ENCODE results near the gene ATP11A. TPM values are rescaled to one million over a fixed set of nuclear protein-coding genes. Genes with fewer than 3 reads are reported as not detected.

The ATP11A gene
- total RNA-seq, 1 experiment from 2014 or later = 65.3 TPM

- H3K9me3 ChIP-seq (ENCODE audit: control insufficient read depth, low read depth, low read length) = no peaks in the 10 kb centered on the region
- no peak overlapping the region for H4K91ac ChIP-seq (ENCODE audit: insufficient read length, low read depth, low read length)
- Mint-ChIP-seq H3K27ac (peak overlapping the region in 1 of 3 experiments; percentile 24; a peak in 1 of 7 replicates), H3K9me3 (peaks cover 0 to 6% of the 10 kb centered on the region in 2 experiments; a peak in 1 of 5 replicates), H3K4me3 (no peak overlapping the region), H3K4me1 (peaks cover 0 to 9% of the 10 kb centered on the region in 2 experiments; a peak in 2 of 4 replicates), H3K27me3 (ENCODE audit: low read depth) (no peaks in the 10 kb centered on the region; the same call in 1 of the 2 replicates), H3K36me3 (ENCODE audit: insufficient read depth in 1 of 3, low read depth in 3 of 3) (peaks cover 32 to 85% (median 70%) of the 10 kb centered on the region in 3 experiments; a peak in 6 of 7 replicates)
- H2BK120ac ChIP-seq (ENCODE audit: low read depth, low read length, poor library complexity, severe bottlenecking) = no peak overlapping the region
- TF ChIP-seq CTCF (conservative IDR thresholded peaks at IDR 0.05) = no peak
- no peak overlapping the region for H2BK15ac ChIP-seq (ENCODE audit: low read depth, low read length)
- no peak overlapping the region for H2BK5ac ChIP-seq (ENCODE audit: insufficient read length, low read length)
- no CpG with 5 or more reads among the region's 15 CpGs for WGBS (ENCODE audit: extremely low coverage, insufficient read length, low lambda C conversion rate)
- no peak for DNase-seq
- no peak overlapping the region for H2AK5ac ChIP-seq (ENCODE audit: insufficient read length, low read length)
- no peak overlapping the region for H3K27ac ChIP-seq (ENCODE audit: insufficient read length, low read depth, low read length)
- no peaks in the 10 kb centered on the region for H3K79me1 ChIP-seq (ENCODE audit: insufficient read depth, low read depth, low read length, poor library complexity, severe bottlenecking)
- no peaks in the 10 kb centered on the region for H4K20me1 ChIP-seq (ENCODE audit: control insufficient read depth, insufficient read depth, insufficient read length)
- H3T11ph ChIP-seq (ENCODE audit: low read length) = no peak overlapping the region
- H3K4me2 ChIP-seq (ENCODE audit: insufficient read depth, insufficient read length, low read length) = no peak overlapping the region
- H3K79me2 ChIP-seq (ENCODE audit: insufficient read depth, low read length) = no peaks in the 10 kb centered on the region
- H3K27me3 ChIP-seq (ENCODE audit: insufficient read depth, low read length) = no peaks in the 10 kb centered on the region
- H3K14ac ChIP-seq (ENCODE audit: insufficient read depth, low read length) = no peak overlapping the region
- H4K8ac ChIP-seq (replicated peaks; ENCODE audit: insufficient read length, low read depth, low read length) = no peak overlapping the region
- H3K4me1 ChIP-seq (ENCODE audit: insufficient read depth, low read length) = no peaks in the 10 kb centered on the region
- no peak overlapping the region for H3K56ac ChIP-seq (ENCODE audit: insufficient read length, low read depth, low read length)
- H3K4ac ChIP-seq (ENCODE audit: low read depth, low read length) = no peak overlapping the region
- no peaks in the 10 kb centered on the region for H3K23me2 ChIP-seq (ENCODE audit: insufficient read length, low read depth, low read length, poor library complexity, severe bottlenecking)
- no peak overlapping the region for H2BK12ac ChIP-seq (ENCODE audit: insufficient read length, low read depth, low read length)
- H2AFZ ChIP-seq (ENCODE audit: low read length) = no peak overlapping the region
- H4K5ac ChIP-seq (ENCODE audit: insufficient read length, low read depth, low read length) = no peak overlapping the region
- H3K18ac ChIP-seq (ENCODE audit: insufficient read length, low read depth, low read length) = no peak overlapping the region
- H3K9ac ChIP-seq (ENCODE audit: extremely low read depth, insufficient read length, low read length) = no peak overlapping the region
- H3K23ac ChIP-seq (ENCODE audit: insufficient read length, low read depth, low read length) = no peak overlapping the region
- H2BK20ac ChIP-seq (ENCODE audit: low read depth, low read length, poor library complexity, severe bottlenecking) = no peak overlapping the region
Observed at GRCh38 chr13:112852392-112852791, 162.6 kb downstream of the ATP11A start.

All from H9 (cell line).